ENCODE data around the gene RTTN. TPM values are rescaled to one million over a fixed set of nuclear protein-coding genes. Genes with fewer than 3 reads are reported as not detected.

The RTTN gene
- total and polyA plus RNA-seq, 10 of the 15 experiments (the other 5 are each of a cell fraction or from before 2014, with no cell fraction given): 9.4 to 36.6 (median 15.7) TPM

- TF ChIP-seq HSF1 (IDR thresholded peaks at IDR 0.05; ENCODE audit: low read depth, low read length) (no peak), TBL1XR1 (IDR thresholded peaks at IDR 0.05; ENCODE audit: low read depth, low read length) (peak; percentile 37; the same call in 1 of the 2 replicates), CHD4 (IDR thresholded peaks at IDR 0.05) (no peak), FOS (IDR thresholded peaks at IDR 0.05; ENCODE audit: borderline replicate concordance, extremely low read depth, insufficient read length) (no peak), ZNF592 (IDR thresholded peaks at IDR 0.05) (no peak), POU2F2 (IDR thresholded peaks at IDR 0.05; ENCODE audit: borderline replicate concordance, low read depth, low read length) (peak; percentile 15; the same call in 1 of the 3 replicates), MLLT1 (IDR thresholded peaks at IDR 0.05) (no peak), ZBED1 (IDR thresholded peaks at IDR 0.05; ENCODE audit: borderline replicate concordance) (peak; percentile 97), BCLAF1 (IDR thresholded peaks at IDR 0.05) (no peak), SMAD5 (IDR thresholded peaks at IDR 0.05; ENCODE audit: low read depth) (no peak), BCL11A (IDR thresholded peaks at IDR 0.05; ENCODE audit: low read depth, low read length) (peak; percentile 75), PRDM15 (CRISPR knock-in tag; IDR thresholded peaks at IDR 0.05) (no peak), KDM1A (IDR thresholded peaks at IDR 0.05; ENCODE audit: borderline replicate concordance) (no peak), ATF2 (IDR thresholded peaks at IDR 0.05; ENCODE audit: low read length) (peak; percentile 75; the same call in 1 of the 2 replicates)
These were observed 168.6 kb downstream of the RTTN start (continued) for GRCh38 chr18:70036771-70037347.
